ENCODE measurements around the gene KRT82. TPM values are rescaled to one million over a fixed set of nuclear protein-coding genes. Genes with fewer than 3 reads are reported as not detected.
A peak's percentile ranks its signal among the peaks of the same experiment; 100 is the strongest.

The KRT82 gene
- total and polyA plus RNA-seq, 11 donors, result not detected

DNA sequence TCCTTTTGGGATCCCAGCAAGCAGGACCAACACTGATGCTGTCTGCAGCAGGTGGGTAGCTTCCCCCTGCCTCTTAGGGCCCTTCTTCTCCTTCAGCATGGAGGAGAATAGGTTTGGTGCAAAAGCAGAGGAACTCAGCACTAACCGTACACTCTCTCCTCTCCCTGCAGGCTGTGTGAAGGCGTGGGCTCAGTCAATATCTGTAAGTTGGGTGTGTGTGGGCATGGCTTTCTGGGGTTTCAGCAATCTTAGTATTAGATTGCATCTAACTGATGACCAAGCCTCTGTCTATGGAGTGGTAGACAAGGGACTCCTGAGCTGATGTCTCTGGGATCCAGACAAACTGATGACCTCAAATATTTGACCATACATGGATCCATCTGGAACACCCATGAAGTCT lies 53.2 kb downstream of the KRT82 start:
- ATAC-seq (no peak), DNase-seq (no peak)
- TF ChIP-seq POLR2A (IDR thresholded peaks at IDR 0.05), result no peak
- TF ChIP-seq, protein P1, sequence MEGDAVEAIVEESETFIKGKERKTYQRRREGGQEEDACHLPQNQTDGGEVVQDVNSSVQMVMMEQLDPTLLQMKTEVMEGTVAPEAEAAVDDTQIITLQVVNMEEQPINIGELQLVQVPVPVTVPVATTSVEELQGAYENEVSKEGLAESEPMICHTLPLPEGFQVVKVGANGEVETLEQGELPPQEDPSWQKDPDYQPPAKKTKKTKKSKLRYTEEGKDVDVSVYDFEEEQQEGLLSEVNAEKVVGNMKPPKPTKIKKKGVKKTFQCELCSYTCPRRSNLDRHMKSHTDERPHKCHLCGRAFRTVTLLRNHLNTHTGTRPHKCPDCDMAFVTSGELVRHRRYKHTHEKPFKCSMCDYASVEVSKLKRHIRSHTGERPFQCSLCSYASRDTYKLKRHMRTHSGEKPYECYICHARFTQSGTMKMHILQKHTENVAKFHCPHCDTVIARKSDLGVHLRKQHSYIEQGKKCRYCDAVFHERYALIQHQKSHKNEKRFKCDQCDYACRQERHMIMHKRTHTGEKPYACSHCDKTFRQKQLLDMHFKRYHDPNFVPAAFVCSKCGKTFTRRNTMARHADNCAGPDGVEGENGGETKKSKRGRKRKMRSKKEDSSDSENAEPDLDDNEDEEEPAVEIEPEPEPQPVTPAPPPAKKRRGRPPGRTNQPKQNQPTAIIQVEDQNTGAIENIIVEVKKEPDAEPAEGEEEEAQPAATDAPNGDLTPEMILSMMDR (IDR thresholded peaks at IDR 0.05), result no peak
- H3K4me1 ChIP-seq, result peaks cover 0 to 8% (median 0%) of the 10 kb centered on the region in 12 donors
- H3K9me3 ChIP-seq, result no peaks in the 10 kb centered on the region
- no peak overlapping the region for H3K4me3 ChIP-seq
- H3K36me3 ChIP-seq, result no peaks in the 10 kb centered on the region
- WGBS, 4 donors, result 79 to 93% (median 81%) methylated on average over 2 of the region's 2 CpGs
- peaks cover 0 to 41% (median 2%) of the 10 kb centered on the region in 9 donors for H3K27me3 ChIP-seq
- no peak overlapping the region for H3K27ac ChIP-seq
- intact Hi-C loops (cut with DNase I), result no loop called here

DNA sequence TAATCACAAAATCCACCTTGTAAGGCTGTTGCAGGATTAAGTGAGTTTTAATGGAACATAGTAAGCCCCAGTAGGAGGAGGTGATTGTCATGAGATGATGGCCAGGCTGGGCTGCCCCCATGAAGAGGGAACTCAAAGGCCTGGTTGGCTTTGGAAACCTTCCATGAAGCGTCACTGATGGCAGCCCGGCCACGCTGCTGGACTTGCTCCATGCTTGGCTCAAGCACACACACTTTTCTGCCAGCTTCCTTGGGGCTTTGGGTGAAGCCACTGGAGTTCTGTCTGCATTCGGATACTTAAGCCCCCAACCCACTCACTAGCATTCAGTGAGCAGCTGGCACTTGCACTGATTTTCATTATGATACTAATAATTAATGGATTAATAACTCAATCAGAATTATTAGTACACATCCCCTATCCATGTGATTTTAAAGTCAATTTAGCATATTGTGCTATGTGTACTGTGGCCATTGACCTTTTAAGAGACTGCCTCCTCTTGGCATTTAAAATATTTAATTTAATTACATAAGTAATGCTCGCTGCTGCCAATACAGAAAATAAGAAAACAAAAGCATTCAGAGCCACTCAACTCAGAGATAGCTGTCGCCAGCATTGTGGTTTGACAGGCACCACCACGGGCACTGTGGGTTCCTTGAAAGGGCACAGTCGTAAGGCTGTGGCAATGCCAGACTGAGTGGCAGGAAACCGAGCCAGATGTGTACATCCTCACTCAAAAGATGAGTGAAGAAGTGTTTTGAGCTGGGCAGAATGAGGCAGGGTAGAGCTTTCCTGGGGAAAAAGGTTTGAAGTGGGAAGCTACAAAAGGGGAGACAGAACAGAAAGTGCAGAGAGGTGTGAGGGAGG lies 54.7 kb downstream of the KRT82 start:
- no peak overlapping the region for H3K27ac ChIP-seq
- H3K4me3 ChIP-seq, result no peak overlapping the region
- H3K27me3 ChIP-seq, result peaks cover 0 to 28% (median 0%) of the 10 kb centered on the region in 9 donors
- WGBS, 4 donors, result 38 to 54% (median 44%) methylated on average over 9 of the region's 9 CpGs
- DNase-seq (peak in 4 of 5 donors; percentile 46 to 63 (median 62)), ATAC-seq (peak; percentile 77 to 85 (median 81))
- TF ChIP-seq, protein P1 (IDR thresholded peaks at IDR 0.05), result no peak
- TF ChIP-seq POLR2A (IDR thresholded peaks at IDR 0.05), result no peak
- intact Hi-C loops (cut with DNase I), result no loop called here
- no peaks in the 10 kb centered on the region for H3K36me3 ChIP-seq
- H3K4me1 ChIP-seq, result peaks cover 0 to 14% (median 0%) of the 10 kb centered on the region in 12 donors
- no peaks in the 10 kb centered on the region for H3K9me3 ChIP-seq

DNA sequence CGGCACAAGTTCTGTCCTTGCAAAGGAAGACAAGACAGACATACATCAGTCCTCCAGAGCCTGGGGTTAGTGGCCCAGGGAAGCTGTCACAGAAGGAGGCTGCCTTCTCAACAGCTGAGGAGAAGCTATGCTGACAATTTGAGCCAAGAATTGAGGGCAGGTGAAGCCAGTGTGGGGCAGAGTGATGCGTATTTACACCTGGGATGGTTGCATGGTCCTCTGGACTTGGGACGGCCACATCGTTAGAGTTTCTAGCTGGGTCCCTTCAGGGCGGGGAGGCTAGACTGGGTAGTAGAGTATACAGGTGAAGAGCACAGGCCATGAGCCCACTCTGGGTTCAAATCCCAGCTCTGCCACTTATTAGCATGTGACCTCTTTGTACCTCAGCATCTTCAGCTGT lies 55.3 kb downstream of the KRT82 start:
- TF ChIP-seq, protein P1 (IDR thresholded peaks at IDR 0.05), result no peak
- no peak for TF ChIP-seq POLR2A (IDR thresholded peaks at IDR 0.05)
- no peak for ATAC-seq

DNA sequence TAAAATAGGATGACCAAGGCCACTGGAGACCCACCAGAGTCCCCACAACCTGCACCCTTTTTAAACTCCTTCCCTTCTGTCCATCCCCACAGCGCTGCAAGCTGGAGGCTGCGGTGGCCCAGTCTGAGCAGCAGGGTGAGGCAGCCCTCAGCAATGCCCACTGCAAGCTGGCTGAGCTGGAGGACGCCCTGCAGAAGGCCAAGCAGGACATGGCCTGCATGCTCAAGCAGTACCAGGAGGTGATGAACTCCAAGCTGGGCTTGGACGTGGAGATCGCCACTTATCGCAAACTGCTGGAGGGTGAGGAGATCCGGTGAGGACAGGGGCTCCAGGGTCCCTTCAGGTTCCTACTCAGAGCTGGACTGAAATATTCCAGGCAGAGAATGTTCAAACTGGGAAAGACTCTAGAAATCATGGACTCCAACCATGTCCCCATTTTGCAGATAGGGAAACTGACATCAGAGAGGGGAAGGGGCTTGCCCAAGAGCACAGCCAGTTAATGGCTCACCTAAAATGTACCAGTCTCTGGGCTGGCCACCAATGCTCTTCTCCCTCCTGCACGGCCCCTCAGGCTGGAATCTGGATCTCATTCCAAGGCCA lies 56.0 kb downstream of the KRT82 start:
- no peak overlapping the region for H3K27ac ChIP-seq
- no peaks in the 10 kb centered on the region for H3K9me3 ChIP-seq
- no peaks in the 10 kb centered on the region for H3K36me3 ChIP-seq
- 88 to 96% (median 92%) methylated on average over 8 of the region's 8 CpGs for WGBS, 4 donors
- peaks cover 0 to 15% (median 0%) of the 10 kb centered on the region in 9 donors for H3K27me3 ChIP-seq
- H3K4me1 ChIP-seq, result peaks cover 0 to 19% (median 0%) of the 10 kb centered on the region in 12 donors
- no peak overlapping the region for H3K4me3 ChIP-seq
- no peak for DNase-seq
- TF ChIP-seq POLR2A (IDR thresholded peaks at IDR 0.05), result no peak
- TF ChIP-seq, protein P1 (IDR thresholded peaks at IDR 0.05), result no peak
- ATAC-seq, result no peak
- intact Hi-C loops (cut with DNase I), result no loop called here

More for the DNA sequence above, 55.3 kb downstream of the KRT82 start:
- H3K9me3 ChIP-seq, result no peaks in the 10 kb centered on the region
- H3K4me1 ChIP-seq, result peaks cover 0 to 19% (median 0%) of the 10 kb centered on the region in 12 donors
- no peak overlapping the region for H3K4me3 ChIP-seq
- intact Hi-C loops (cut with DNase I), result no loop called here
- no peak overlapping the region for H3K27ac ChIP-seq
- DNase-seq, result no peak
- H3K27me3 ChIP-seq, result peaks cover 0 to 21% (median 0%) of the 10 kb centered on the region in 9 donors
- WGBS, 4 donors, result 92 to 94% (median 93%) methylated on average over 5 of the region's 5 CpGs
- no peaks in the 10 kb centered on the region for H3K36me3 ChIP-seq
